Mucosa of descending colon (tissue), 3 donors: ENCODE results near the gene FBXW2. TPM values are rescaled to one million over a fixed set of nuclear protein-coding genes. Genes with fewer than 3 reads are reported as not detected.
"Not testable (repeated sequence)": the region's sequence is repeated elsewhere in the genome, so short reads cannot be mapped to it uniquely, and the experiment has no call there.

Experiments used
- ATAC-seq: fragments of 200-7000 bp; cut with Tn5 transposase; one replicate; pipeline ENCODE4 v1.9.1; 2020; ENCODE audit warnings: mild to moderate bottlenecking, moderate library complexity
- DNase-seq, 3 donors: peaks; one replicate each; pipeline ENCODE4 v3.0.0-alpha.2; 2020
- H3K36me3 ChIP-seq: fragments of 200-600 bp; one replicate; pipeline ENCODE4 v1.8.0; 2021; ENCODE audit warnings: low read depth, mild to moderate bottlenecking
- H3K4me1 ChIP-seq: fragments of 200-600 bp; one replicate; pipeline ENCODE4 v1.8.0; 2021; ENCODE audit warnings: low read depth, mild to moderate bottlenecking
- H3K4me3 ChIP-seq: fragments of 200-600 bp; one replicate; pipeline ENCODE4 v1.8.0; 2021; ENCODE audit warnings: mild to moderate bottlenecking
- H3K9me3 ChIP-seq: fragments of 200-600 bp; one replicate; pipeline ENCODE4 v1.8.0; 2021; ENCODE audit warnings: mild to moderate bottlenecking
- intact Hi-C, 2 donors: fragments of 100-400 bp; cut with DNase I in 1 of 2; cut with micrococcal nuclease in 1 of 2; formaldehyde crosslinking; loops; one replicate each; pipeline versions ENCODE4 v1.11.0 to v1.11.1; 2022; cut with DNase I, micrococcal nuclease
- total RNA-seq, 3 donors: library from RNA; stranded (reverse); fragmentation: NEBNext Ultra II Directional in 2 of 3; extraction: Animal tissue kit (Norgen Biotek cat#: 25700) in 2 of 3; gene quantifications; one replicate each; pipeline versions ENCODE4 v1.2.1 to v1.2.4, GENCODE V29; 2021 to 2023
- TF ChIP-seq, protein P1 (sequence below): fragments of 200-600 bp; IDR thresholded peaks from one replicate; pipeline ENCODE4 v1.8.0; 2022; ENCODE audit warnings: antibody characterized with exemption, mild to moderate bottlenecking
- donor health status: DM: no; HTN: no; CAD: no; lungs with moderate emphysema.
- donor health status: DM: no; HTN: no; CAD: no.
- donor health status: DM: no; HTN: yes; CAD: no.

The FBXW2 gene
- total RNA-seq, 3 donors from 2014 or later, result 62.1 to 67.5 (median 65.0) TPM

DNA sequence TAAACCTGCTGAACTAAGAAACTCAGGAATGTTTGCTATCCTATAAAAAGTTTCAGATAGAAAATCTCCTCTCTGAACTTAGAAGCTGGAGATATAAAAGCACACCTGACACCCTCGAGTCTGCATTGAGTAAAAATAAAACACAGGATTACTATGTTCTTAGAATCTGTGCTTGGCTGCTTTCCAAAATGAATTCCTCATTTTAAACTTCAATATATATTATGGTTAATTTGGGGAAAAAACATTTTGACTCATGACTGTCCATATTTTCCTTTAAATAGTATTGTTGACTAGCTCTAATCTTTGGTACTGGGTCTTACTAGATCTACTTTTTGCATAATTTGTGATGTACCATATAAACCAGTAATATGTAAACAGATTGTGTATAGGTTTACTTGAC, 36.7 kb downstream of the FBXW2 start:
- intact Hi-C loops, result loop anchor here (5.0 to 10.0 kb wide), 2 partner anchors 181 to 308 kb away; no protein-coding TSS in a partner anchor
- no peaks in the 10 kb centered on the region for H3K36me3 ChIP-seq
- no peaks in the 10 kb centered on the region for H3K9me3 ChIP-seq
- no peaks in the 10 kb centered on the region for H3K4me1 ChIP-seq
- ATAC-seq (no peak), DNase-seq (no peak)
- TF ChIP-seq, protein P1, sequence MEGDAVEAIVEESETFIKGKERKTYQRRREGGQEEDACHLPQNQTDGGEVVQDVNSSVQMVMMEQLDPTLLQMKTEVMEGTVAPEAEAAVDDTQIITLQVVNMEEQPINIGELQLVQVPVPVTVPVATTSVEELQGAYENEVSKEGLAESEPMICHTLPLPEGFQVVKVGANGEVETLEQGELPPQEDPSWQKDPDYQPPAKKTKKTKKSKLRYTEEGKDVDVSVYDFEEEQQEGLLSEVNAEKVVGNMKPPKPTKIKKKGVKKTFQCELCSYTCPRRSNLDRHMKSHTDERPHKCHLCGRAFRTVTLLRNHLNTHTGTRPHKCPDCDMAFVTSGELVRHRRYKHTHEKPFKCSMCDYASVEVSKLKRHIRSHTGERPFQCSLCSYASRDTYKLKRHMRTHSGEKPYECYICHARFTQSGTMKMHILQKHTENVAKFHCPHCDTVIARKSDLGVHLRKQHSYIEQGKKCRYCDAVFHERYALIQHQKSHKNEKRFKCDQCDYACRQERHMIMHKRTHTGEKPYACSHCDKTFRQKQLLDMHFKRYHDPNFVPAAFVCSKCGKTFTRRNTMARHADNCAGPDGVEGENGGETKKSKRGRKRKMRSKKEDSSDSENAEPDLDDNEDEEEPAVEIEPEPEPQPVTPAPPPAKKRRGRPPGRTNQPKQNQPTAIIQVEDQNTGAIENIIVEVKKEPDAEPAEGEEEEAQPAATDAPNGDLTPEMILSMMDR, result no peak
- no peak overlapping the region for H3K4me3 ChIP-seq

- TF ChIP-seq, protein P1, result no peak
- intact Hi-C loops, result loop anchor here (2.0 to 10.0 kb wide), 3 partner anchors 181 to 309 kb away; no protein-coding TSS in a partner anchor
- peak; percentile 76 for ATAC-seq
- DNase-seq, result peak in 1 of 3 donors; percentile 85
- Histone ChIP-seq H3K36me3 (no peaks in the 10 kb centered on the region), H3K9me3 (no peaks in the 10 kb centered on the region), H3K4me3 (no peak overlapping the region), H3K4me1 (no peaks in the 10 kb centered on the region)
Observed at GRCh38 chr9:120755810-120756434, 37.3 kb downstream of the FBXW2 start.

- no peaks in the 10 kb centered on the region for H3K9me3 ChIP-seq
- intact Hi-C loops, result loop anchor here (2.0 to 10.0 kb wide), 3 partner anchors 182 to 310 kb away; no protein-coding TSS in a partner anchor
- ATAC-seq (no peak), DNase-seq (no peak)
- no peaks in the 10 kb centered on the region for H3K36me3 ChIP-seq
- H3K4me3 ChIP-seq, result no peak overlapping the region
- TF ChIP-seq, protein P1, result no peak
- no peaks in the 10 kb centered on the region for H3K4me1 ChIP-seq
Observed at GRCh38 chr9:120755044-120755443, 38.2 kb downstream of the FBXW2 start.

DNA sequence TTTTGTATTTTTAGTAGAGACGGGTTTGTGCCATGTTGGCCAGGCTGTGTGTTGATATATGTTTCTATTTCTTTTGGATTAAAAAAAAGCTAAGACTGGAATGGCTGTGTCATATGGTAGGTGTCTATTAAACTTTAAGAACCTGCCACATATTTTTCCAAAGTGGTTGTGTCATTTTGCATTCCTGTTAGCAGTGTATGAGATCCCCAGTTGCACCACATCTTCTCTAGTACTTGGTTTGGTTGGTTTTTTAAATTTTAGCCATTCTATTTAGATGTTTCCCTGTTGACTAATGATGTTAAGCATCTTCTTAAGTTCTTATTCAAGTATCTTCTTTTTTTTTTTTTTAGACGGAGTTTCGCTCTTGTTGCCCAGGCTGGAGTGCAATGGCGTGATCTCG, 42.8 kb downstream of the FBXW2 start:
- Histone ChIP-seq H3K4me3 (no peak overlapping the region), H3K9me3 (no peaks in the 10 kb centered on the region), H3K36me3 (no peaks in the 10 kb centered on the region), H3K4me1 (no peaks in the 10 kb centered on the region)
- ATAC-seq (no peak), DNase-seq (no peak)
- intact Hi-C loops, result loop anchor here in 1 of 2 donors (10.0 kb wide), 1 partner anchor 314 kb away; no protein-coding TSS in a partner anchor
- TF ChIP-seq, protein P1, result no peak

DNA sequence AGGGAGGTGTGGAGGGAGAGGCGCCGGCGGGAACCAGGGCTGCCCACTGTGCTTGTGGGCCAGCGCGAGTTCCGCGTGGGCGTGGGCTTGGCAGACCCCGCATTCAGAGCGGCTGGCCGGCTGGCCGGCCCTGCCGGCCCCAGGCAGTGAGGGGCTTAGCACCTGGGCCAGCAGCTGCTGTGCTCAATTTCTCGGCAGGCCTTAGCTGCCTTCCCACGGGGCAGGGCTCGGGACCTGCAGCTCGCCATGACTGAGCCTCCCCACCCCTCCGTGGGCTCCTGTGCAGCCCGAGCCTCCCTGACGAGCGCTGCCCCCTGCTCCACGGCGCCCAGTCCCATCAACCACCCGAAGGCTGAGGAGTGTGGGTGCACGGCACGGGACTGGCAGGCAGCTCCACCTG, 46.9 kb downstream of the FBXW2 start:
- H3K4me3 ChIP-seq, H3K4me1 ChIP-seq, DNase-seq, ATAC-seq, intact Hi-C loops, H3K9me3 ChIP-seq, H3K36me3 ChIP-seq: not testable (repeated sequence)

- DNase-seq (no peak), ATAC-seq (no peak)
- no peaks in the 10 kb centered on the region for H3K4me1 ChIP-seq
- intact Hi-C loops, result no loop called here
- H3K36me3 ChIP-seq, result no peaks in the 10 kb centered on the region
- no peaks in the 10 kb centered on the region for H3K9me3 ChIP-seq
- H3K4me3 ChIP-seq, result no peak overlapping the region
- TF ChIP-seq, protein P1, result no peak
Observed at GRCh38 chr9:120745278-120745677, 47.9 kb downstream of the FBXW2 start.
